Sigmoid colon (tissue), 7 donors: Measurements from ENCODE around the gene ANKMY1. TPM values are rescaled to one million over a fixed set of nuclear protein-coding genes. Genes with fewer than 3 reads are reported as not detected.

Experiments
- DNase-seq: peaks from one replicate; pipeline ENCODE4 v3.0.0-alpha.2; 2019
- H3K27ac ChIP-seq, 4 donors: fragments of 200-600 bp; sonication (generic); one replicate each; pipeline ENCODE4 v1.5.1; 2016 to 2019; ENCODE audit warnings: mild to moderate bottlenecking in 1 of 4
- H3K27me3 ChIP-seq, 3 donors: fragments of 200-600 bp; sonication (generic); one replicate each; pipeline ENCODE4 v1.5.1; 2019; ENCODE audit warnings: mild to moderate bottlenecking in 1 of 3
- H3K36me3 ChIP-seq, 4 donors: fragments of 200-600 bp; sonication (generic); one replicate each; pipeline ENCODE4 v1.5.1; 2016 to 2019
- H3K4me1 ChIP-seq, 4 donors: fragments of 200-600 bp; sonication (generic); one replicate each; pipeline ENCODE4 v1.5.1; 2017 to 2019
- H3K4me3 ChIP-seq, 4 donors: fragments of 200-600 bp; sonication (generic); one replicate each; pipeline ENCODE4 v1.5.1; 2017 to 2019; ENCODE audit warnings: mild to moderate bottlenecking in 2 of 4, moderate library complexity in 1 of 4
- H3K9me3 ChIP-seq, 4 donors: fragments of 200-600 bp in 3 of 4; sonication (generic) in 3 of 4; one replicate each; pipeline versions ENCODE4 v1.5.1 to v1.6.1; 2013 to 2019
- CTCF ChIP-seq, 4 experiments: fragments of 450-650 bp in 3 of 4; fragments of 200-600 bp in 1 of 4; IDR thresholded peaks; one replicate each; pipeline ENCODE4 v1.5.1; 2016 to 2019; ENCODE audit warnings: antibody characterized with exemption in 4 of 4, mild to moderate bottlenecking in 3 of 4, moderate library complexity in 2 of 4
- EP300 ChIP-seq, 4 donors: sonication (generic); formaldehyde crosslinking; IDR thresholded peaks; one replicate each; pipeline ENCODE4 v1.6.1; 2017; ENCODE audit warnings: antibody characterized with exemption in 4 of 4
- POLR2A ChIP-seq, 2 donors: fragments of 450-650 bp; IDR thresholded peaks; one replicate each; pipeline ENCODE4 v1.6.1; 2016; ENCODE audit warnings: antibody characterized with exemption in 2 of 2, mild to moderate bottlenecking in 2 of 2, moderate library complexity in 2 of 2
- POLR2AphosphoS5 ChIP-seq, 4 donors: sonication (generic); formaldehyde crosslinking; IDR thresholded peaks; one replicate each; pipeline ENCODE4 v1.6.1; 2017; ENCODE audit warnings: antibody characterized with exemption in 4 of 4
- WGBS, 2 donors: extraction: QIAGEN DNeasy Blood & Tissue Kit; methylation state at CpG; one replicate each; pipeline ENCODE4 v1.1.7; 2013; 5-methylcytosine and 5-hydroxymethylcytosine counted together
- intact Hi-C: fragments of 100-400 bp; cut with DNase I; formaldehyde crosslinking; loops from one replicate; pipeline ENCODE4 v1.15.1; 2023
- polyA plus RNA-seq, 3 donors: library from polyadenylated mRNA; stranded (reverse); fragments of 200-250 nt; gene quantifications; one replicate each; pipeline ENCODE4 v1.2.3, GENCODE V29; 2013
- total RNA-seq, 4 donors: library from RNA; depleted of rRNA; stranded (reverse); fragments of >200 nt; gene quantifications; one replicate each; pipeline ENCODE4 v1.1.0, GENCODE V29; 2016
- donor health status: healthy with polysubstance abuse.
- donor health status: Bipolar disorder and iron deficiency.
- donor health status: healthy.

Gene ANKMY1
- total and polyA plus RNA-seq, 7 donors: 3.6 to 14.0 (median 8.9) TPM

GRCh38 chr2:240507778-240508251 lies 50.0 kb downstream of the ANKMY1 start:
- H3K4me1 ChIP-seq: no peaks in the 10 kb centered on the region
- no peaks in the 10 kb centered on the region for H3K27me3 ChIP-seq
- TF ChIP-seq CTCF (IDR thresholded peaks at IDR 0.05): no peak
- TF ChIP-seq POLR2A (IDR thresholded peaks at IDR 0.05): no peak
- no peak for TF ChIP-seq POLR2AphosphoS5 (IDR thresholded peaks at IDR 0.05)
- TF ChIP-seq EP300 (IDR thresholded peaks at IDR 0.05): no peak
- no peak for DNase-seq
- WGBS, 2 donors: 94 to 95% methylated on average over 11 of the region's 11 CpGs
- intact Hi-C loops: no loop called here
- no peaks in the 10 kb centered on the region for H3K9me3 ChIP-seq
- H3K4me3 ChIP-seq: no peak overlapping the region
- no peak overlapping the region for H3K27ac ChIP-seq
- peaks cover 0 to 3% (median 0%) of the 10 kb centered on the region in 4 donors for H3K36me3 ChIP-seq

GRCh38 chr2:240507060-240507777 lies 50.6 kb downstream of the ANKMY1 start:
- no peak for TF ChIP-seq POLR2AphosphoS5 (IDR thresholded peaks at IDR 0.05)
- TF ChIP-seq CTCF (IDR thresholded peaks at IDR 0.05): no peak
- TF ChIP-seq POLR2A (IDR thresholded peaks at IDR 0.05): no peak
- no peak for TF ChIP-seq EP300 (IDR thresholded peaks at IDR 0.05)
- no peak for DNase-seq

DNA sequence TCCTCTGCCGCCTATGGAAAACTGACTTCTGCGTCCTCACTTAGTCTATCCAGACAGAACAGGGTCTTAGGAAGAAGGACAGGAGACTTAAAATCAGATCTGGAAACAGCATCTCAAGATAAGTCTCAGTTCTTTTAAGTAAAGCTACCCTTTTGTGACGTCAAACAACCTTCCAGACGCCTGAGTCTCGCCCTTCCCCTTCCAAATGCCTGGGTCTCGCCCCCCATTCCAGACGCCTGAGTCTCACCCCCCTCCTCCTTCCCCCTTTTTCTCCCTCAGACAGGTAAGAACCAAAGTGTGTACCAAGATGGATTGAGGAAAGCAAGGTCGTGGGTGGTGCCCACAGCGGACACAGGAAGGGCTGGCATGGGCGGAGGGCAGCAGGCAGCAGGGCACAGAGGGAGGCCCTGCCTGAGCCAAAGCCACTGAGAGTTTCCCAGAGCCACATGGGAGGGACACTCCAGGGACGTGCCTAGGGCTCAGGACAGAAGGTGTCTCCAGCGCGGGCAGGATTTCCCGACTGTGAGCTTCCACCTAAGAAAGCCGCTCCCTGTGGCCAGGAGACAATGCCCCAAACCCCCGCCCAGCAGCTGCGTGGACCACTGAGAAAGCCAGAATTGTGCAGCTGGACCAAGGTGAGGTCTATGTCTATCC lies 51.3 kb downstream of the ANKMY1 start:
- Histone ChIP-seq H3K36me3 (peaks cover 0 to 3% (median 0%) of the 10 kb centered on the region in 4 donors), H3K4me3 (no peak overlapping the region), H3K4me1 (no peaks in the 10 kb centered on the region), H3K27me3 (no peaks in the 10 kb centered on the region), H3K27ac (no peak overlapping the region), H3K9me3 (no peaks in the 10 kb centered on the region)
- no peak for DNase-seq
- intact Hi-C loops: no loop called here
- WGBS, 2 donors: 89 to 92% methylated on average over 17 of the region's 17 CpGs
- TF ChIP-seq EP300 (IDR thresholded peaks at IDR 0.05) (no peak), POLR2AphosphoS5 (IDR thresholded peaks at IDR 0.05) (no peak), POLR2A (IDR thresholded peaks at IDR 0.05) (no peak), CTCF (IDR thresholded peaks at IDR 0.05) (no peak)

More at GRCh38 chr2:240507060-240507777, 50.6 kb downstream of the ANKMY1 start:
- no peaks in the 10 kb centered on the region for H3K9me3 ChIP-seq
- intact Hi-C loops: no loop called here
- peaks cover 0 to 3% (median 0%) of the 10 kb centered on the region in 4 donors for H3K36me3 ChIP-seq
- no peak overlapping the region for H3K4me3 ChIP-seq
- no peak overlapping the region for H3K27ac ChIP-seq
- no peaks in the 10 kb centered on the region for H3K4me1 ChIP-seq
- no peaks in the 10 kb centered on the region for H3K27me3 ChIP-seq
- WGBS, 2 donors: 93 to 96% methylated on average over 6 of the region's 6 CpGs

DNA sequence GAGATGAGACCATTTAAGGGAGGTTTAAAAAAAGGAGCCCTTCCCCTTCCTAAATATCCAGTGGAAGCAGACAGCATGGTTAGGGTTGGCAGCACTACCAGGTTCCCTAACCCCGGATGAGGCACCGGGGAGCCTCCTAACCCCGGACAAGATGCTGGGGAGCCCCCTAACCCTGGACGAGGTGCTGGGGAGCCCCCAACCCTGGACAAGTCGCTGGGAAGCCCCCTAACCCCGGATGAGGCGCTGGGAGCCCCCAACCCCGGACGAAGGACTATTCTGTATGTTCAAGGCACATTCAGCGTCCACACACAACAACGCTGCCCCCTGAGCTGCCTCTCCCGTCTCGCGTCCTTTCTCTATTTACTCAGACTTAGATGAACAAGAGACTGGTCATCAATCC lies 51.9 kb downstream of the ANKMY1 start:
- Histone ChIP-seq H3K4me3 (no peak overlapping the region), H3K4me1 (no peaks in the 10 kb centered on the region), H3K36me3 (peaks cover 0 to 3% (median 0%) of the 10 kb centered on the region in 4 donors), H3K27me3 (no peaks in the 10 kb centered on the region), H3K9me3 (no peaks in the 10 kb centered on the region), H3K27ac (no peak overlapping the region)
- peak; percentile 64 for DNase-seq
- WGBS, 2 donors: 89 to 90% methylated on average over 14 of the region's 14 CpGs
- TF ChIP-seq CTCF (IDR thresholded peaks at IDR 0.05) (no peak), POLR2A (IDR thresholded peaks at IDR 0.05) (no peak), POLR2AphosphoS5 (IDR thresholded peaks at IDR 0.05) (no peak), EP300 (IDR thresholded peaks at IDR 0.05) (no peak)
- intact Hi-C loops: no loop called here
